Frontal cortex (tissue), 4 donors: Measurements from ENCODE around the gene SORCS3. TPM values are rescaled to one million over a fixed set of nuclear protein-coding genes. Genes with fewer than 3 reads are reported as not detected.

Experiments used
- DNase-seq, 2 donors: peaks; one replicate each; pipeline ENCODE4 v3.0.0; 2012; ENCODE audit warnings: low spot score in 2 of 2
- FAIRE-seq: peaks from 2 replicates; lab custom pipeline; 2012; peaks lifted over from hg19 to GRCh38; lab: Jason Lieb, UNC
- total RNA-seq: library from RNA; depleted of rRNA; stranded (reverse); fragments of >200 nt; gene quantifications from one replicate; pipeline ENCODE4 v1.2.3, GENCODE V29; 2014
- donor health status: control.
- donor health status: control.
- donor health status: control.

Gene SORCS3
- total RNA-seq, 1 donor from 2014 or later, result 11.4 TPM

DNA sequence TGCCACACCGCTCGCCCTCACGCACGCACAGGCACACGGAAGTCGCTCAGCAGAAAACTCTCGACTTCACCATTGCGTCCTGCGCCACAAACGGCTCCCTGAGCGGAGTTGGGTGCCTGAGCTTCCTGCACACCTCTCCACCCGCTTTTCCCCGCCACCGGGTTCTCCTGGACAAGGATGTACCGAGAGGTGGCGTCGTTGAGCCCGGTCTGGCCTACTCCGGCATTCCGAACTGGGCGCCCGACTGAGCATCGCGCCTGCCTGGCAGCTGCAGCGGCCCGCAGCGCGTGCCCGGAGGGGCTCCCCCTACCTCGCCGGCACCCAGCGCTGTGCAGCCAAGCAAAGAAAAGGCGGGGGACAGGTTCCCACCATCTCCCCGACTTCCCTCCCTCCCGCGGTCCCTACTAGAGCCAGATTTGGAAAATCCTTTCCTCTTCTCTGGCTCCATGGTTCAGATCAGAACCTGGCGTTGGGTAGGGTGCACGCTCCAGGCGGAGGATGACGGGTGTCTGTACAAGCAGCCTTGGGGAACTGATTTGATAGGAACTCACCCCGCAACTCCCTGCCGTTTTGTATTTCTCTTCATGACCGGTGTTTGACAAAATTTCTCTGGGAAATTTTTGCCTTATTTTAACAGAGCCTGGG lies 1.7 kb downstream of the SORCS3 start:
- DNase-seq (peak in 1 of 2 donors; percentile 46), FAIRE-seq (no peak)

DNA sequence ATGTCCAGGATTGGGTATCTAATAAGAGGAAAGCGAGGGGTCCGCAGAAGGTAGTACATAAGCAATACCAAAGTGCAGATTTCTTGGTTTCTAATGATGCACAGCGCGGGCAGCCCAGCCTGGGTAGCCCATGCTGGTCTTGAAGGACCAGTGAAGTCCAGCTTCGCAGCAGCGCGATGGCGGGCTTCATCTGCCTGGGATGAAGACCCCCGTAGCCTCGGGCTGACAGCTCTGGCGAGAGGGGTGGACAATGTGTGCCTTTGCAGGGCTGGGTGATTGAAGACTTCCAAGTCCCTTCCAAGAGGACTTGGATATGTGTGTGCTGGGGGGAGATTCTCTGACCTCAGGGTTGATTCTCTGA lies 2.2 kb downstream of the SORCS3 start:
- no peak for FAIRE-seq
- DNase-seq, result no peak

DNA sequence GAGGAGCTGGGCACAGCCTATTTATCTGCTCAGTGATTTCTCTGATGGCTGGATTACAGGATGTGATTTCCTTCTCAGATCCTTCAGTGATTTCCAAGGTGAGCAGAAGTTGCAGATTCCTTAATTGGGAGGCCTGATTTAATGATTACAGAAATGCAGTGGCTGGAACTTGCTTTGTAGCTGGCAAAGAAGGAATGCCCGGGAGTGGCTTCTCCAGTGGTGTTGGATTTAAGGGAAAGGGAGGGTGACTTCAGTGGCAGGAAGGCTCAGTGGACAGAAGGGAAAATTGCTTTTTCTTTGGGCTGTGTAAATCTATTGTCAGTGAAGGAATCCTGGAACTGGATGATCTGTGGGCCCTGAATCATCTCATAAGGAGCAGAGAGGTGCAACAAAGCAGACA lies 5.1 kb downstream of the SORCS3 start:
- no peak for FAIRE-seq

DNA sequence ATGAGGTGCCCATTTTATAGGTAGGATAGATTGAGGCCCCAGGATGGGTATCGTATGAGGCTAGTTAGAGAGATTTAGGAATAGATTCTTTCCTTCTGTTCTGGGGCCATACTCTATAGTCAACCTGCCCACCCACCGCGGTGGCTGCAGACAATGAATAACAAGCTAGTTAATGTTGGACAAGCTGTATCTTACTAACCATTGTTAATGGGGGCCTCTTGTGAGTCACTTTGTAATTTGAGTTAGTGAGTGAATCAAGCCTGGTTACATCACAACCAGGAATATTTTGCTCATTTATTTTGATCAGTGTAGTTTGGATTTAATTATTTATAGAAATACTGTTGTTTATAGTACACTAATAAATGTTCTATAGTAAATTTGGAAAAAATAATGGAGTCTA lies 7.3 kb downstream of the SORCS3 start:
- DNase-seq, result no peak
- no peak for FAIRE-seq

More for the DNA sequence above, 5.1 kb downstream of the SORCS3 start:
- no peak for DNase-seq

DNA sequence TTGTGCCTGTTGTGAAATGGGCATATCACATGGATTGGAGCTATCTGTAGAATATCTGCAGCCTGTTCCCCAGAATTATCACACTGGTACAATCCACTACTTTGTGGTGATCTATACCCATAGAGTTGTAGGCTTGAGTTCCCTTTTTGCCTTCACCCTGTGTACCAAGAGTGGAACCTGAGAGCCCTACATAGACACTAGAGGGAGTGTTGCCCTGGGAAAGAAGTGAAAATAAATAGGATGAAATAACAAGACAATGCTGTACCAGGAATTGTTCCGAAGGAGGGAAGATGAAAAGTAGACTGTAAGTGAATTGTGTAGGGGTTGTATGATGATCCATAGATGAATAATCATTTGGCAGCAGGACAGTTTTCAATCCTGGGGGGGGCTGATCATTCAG lies 9.0 kb downstream of the SORCS3 start:
- FAIRE-seq (no peak), DNase-seq (no peak)

DNA sequence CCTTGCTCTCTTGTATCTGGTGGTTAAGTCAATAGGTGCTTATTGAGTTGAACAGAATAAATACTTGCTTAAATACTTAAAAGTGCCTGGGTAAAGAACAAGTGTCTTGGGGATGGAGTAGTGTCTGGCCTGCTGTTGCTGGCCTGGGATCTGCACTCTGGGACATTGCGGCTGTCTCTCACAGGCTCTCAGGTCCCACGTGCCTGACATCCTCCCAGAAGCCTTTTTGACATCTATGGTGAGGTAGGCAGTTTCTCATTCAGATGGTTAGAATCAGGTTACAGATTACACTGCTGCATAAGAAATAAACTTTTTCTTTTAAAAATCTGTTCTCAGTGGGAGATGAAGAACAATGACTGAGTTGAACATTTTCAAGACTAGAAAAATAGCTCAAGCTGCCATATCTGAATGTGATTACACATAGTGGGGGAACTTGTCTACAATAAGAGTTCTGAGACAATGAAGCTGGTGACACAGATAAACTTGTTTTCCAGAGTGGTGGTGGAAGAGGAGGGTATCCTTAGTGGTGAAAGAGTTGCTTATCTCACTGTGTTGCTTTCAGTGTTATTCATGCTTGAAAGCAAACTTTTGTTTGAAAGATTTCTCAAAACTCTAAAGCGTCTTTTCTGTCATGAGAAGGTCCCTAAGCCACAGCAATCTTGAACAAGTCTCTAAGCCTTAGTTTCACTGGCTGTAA lies 9.7 kb downstream of the SORCS3 start:
- no peak for DNase-seq
- FAIRE-seq, result no peak

DNA sequence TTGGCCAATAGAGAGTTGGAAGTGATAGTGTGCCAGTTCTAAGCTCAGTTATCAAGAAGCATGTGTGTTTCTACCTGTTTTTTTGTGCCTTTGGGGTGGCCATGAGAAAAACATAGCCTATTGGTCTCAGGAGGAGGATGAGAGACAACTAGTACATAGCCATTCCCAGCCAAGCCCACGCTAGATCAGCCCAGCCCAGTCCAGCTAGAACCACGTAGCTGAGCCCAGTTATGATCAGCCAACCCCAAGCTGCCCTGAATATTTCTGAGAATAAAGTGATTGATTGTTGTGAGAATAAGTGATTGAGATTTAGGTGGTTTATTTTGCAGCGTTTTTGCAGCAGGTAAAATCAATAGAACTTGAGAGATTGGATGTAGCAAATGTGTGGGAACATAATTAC lies 15.9 kb downstream of the SORCS3 start:
- FAIRE-seq (no peak), DNase-seq (no peak)

DNA sequence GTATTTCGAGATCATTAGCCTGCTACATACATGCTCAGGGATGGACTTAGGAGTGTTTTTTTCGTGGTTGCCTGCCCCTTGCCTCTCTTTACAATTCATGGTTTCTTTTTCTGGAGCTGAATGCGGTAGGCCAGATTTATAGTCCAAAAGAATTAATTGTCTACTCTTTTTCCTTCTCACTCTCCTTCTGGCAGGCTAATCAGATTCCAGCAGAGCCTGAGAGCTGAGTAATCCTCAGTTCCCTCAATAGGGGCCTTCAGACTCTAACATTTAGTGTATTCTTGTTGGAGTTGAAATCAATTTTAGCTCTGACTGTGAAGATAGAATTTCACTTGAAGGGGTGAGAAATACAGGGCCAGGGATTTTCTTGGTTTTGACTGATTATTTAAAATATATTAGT lies 16.4 kb downstream of the SORCS3 start:
- DNase-seq (no peak), FAIRE-seq (no peak)

DNA sequence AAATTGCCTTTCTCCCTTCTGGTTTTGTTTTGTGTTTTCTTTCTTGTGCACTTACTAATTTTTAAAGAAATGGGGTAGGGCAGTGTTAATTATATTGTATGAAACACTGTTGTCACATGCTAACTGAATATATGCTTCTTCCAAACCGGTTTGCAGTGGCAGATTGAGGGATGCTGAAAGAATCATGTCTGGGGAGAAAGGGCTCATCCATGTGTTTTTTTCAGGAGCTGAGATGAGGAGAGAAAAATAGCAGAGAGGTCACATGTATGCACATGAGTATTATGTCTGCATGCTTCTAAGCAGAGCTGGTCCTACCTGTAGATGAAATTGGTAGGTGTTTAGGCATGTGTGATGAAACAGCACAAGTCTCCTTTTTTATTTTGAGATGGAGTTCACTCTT lies 17.0 kb downstream of the SORCS3 start:
- no peak for DNase-seq
- no peak for FAIRE-seq

DNA sequence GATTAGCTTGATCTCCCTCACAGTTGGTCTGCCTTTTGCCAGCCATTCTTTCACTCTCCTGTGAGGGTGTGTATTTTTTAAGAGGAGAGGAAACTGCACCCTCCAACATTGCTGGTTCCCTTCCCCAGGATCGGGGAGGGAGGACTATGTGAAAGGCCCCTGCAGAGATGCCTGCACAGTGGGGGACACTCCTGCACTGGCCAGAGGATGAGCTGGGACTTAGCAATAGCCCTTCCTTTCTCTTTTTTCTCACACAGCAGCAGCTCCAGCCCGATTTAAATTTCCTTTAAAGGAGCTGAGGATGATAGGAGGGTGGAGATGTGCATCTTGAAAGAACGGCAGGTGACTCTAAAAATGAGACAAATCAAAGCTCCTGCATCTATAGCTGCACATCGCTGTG lies 18.7 kb downstream of the SORCS3 start:
- FAIRE-seq, result no peak
- no peak for DNase-seq

DNA sequence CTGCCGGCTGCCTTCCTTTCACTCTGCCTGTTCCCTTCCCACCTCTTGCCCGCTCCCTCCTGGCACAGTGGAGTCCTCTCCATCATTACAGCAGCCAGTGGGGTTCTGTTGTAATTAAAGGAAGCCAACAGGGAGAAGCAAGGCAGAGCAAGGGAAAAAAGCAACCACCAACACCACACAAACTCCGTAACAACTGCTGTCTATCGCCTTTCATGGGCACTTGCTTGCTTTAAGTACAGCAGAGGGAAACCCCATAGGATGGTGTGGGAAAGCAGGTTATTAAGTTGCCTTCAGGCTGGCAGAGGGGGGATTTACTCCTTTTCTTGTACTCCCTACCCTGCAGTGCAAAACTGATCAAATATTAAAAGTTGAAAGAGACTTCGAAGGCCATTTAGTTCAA lies 22.0 kb downstream of the SORCS3 start:
- no peak for FAIRE-seq
- DNase-seq, result no peak

DNA sequence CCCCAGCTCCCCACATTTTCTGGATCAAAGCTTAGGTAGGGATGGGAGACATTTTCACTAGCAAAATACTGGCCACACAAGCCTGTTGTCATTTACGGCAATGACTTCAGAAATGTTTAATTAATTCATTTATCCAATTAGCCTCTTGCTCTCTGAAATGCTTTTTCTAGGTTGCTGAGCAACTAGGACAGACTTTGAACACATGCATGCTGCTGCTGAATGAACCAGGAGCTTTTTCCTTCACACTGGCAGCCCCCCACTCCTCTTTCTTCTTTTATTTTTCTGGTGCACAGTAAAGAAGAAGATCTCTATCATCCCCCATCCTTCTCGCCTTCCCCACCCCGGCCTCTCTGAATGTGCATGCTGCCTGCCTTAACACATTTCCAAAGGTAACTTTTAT lies 22.5 kb downstream of the SORCS3 start:
- no peak for DNase-seq
- FAIRE-seq, result no peak

DNA sequence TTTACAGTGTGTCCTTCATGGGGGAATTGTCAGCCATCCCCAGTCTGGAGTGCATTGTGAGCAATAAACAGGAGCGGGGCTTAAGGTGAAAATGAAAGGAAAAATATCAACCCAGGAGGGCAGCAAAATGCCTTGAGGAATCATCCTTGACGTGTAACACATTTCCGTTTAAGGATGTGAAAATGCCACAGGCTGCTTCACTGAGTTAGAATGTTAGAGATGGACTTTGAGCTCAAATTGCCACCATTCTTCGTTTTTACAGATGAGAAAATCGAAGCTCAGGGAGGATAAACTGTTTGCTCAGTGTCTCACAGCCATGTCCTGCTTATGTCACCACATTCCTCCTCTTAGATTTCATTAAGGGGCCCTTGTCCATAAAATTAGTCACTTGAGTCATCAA lies 23.1 kb downstream of the SORCS3 start:
- DNase-seq, result no peak
- no peak for FAIRE-seq

DNA sequence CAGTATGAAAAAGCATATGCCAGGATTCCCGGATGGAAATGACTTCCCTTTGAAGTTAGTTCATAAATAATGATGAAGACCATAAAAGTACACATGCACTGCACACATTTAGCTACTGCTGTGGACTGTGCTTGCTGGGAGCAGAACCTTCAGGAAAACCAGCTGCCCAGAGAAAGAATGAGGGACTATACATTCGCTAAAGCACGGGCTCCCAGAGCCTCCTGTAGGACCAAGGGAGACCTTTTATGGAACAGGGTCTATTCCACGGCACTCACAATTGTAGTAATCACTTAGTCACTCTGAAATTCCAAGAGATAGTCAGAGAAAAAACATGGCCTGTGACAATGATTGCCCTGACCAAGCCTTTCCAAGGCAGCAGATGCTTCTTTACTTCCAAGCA lies 24.1 kb downstream of the SORCS3 start:
- DNase-seq, result no peak
- no peak for FAIRE-seq

DNA sequence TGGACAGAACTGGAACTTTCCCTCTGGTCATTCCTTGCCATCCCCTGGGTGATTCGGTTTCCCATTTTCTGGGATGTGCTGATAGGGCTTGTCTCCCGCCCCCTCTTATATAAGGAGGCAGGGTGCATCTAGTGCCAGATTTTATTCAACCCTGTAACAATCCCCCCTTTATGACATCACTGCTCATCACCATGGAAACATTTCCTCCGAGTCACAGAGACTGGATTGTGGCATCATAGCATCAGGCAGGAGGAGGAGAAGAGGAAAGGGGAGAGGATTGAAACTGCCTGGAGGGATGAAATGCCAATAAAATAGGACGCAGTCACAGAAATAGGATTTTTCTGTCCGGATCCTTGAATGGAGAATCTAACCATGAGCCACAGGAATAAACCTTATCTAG lies 25.0 kb downstream of the SORCS3 start:
- FAIRE-seq (no peak), DNase-seq (no peak)

DNA sequence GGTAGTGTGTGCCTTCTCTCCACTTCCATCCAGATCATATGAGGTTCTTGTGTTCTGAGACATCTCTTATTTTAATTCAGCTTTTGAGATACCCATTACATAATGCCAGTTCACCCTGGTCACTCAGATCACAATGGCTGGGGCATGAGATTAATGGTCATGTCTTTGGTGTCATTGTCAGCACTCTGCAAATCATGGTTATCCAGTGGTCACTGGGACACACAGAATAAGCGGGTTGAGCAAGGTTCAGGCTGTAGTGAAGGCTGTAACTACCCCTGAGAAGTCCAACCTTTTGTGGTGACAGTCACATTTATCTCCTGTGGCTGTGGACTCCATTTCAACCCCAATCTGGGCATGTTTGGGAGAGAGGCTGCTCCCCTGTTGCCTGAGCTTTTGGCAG lies 35.8 kb downstream of the SORCS3 start:
- no peak for FAIRE-seq
- DNase-seq, result no peak

DNA sequence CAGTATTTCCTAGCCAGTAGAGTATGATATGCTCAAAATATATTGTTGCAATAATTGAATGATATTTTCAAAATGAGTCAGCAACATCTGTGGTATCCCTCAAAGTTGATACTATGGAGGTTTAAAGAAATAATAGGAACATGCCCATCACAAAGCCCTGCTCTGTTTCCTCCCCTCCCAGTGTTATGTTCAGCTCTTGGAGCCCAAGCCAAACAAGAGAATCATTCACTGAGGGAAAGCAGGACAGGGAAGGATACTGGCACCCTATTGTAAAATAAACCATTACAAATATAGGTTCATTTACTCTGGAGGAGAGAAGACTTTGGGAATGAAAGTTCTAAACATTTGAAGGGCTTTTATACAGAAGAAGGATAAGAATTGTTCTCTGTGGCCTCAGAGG lies 37.6 kb downstream of the SORCS3 start:
- DNase-seq (no peak), FAIRE-seq (no peak)

DNA sequence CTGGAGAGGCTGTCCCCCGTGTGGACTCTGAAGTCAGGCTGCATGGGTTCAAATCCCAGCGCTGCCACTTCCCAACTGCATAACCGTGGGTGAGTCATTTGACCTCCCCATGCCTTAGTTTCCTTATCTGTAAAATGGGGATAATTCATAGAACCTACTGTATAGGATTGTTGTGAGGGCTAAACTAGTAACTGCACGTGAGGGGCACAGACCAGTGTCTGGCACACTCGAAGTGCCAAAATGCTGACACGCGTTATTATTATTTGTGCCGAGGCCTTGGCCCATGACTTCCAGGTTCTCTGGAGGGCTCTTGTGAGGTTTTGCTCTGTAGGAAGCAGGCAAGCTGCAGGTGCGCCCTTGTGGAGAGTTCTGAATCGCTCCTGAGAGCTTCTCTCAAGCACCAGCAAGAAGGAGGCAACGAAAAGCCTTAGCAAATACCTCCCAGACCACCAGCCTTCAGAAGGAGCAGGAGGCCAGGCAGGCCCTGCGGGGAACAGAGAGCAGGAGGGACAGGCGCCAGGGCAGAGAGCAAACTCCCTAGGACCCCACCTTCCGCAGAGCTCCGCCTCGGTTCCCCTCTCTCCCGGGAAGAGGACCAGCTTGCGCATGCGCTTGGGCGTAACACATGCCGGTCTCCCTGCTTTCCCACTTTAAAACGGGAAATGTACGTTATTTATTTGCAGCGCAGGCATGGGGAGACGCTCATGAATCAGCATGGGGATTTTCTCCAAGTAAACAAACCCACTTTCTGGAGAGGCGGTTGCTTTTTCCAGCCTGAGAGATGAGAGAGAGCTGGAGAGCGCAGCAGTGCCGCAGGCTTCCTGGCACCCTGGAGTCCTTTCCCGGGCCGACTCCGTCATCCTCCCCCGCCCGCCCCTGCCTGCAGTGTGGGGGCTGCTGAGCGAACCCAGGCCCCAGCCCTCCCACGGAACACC lies 39.6 kb downstream of the SORCS3 start:
- no peak for FAIRE-seq

DNA sequence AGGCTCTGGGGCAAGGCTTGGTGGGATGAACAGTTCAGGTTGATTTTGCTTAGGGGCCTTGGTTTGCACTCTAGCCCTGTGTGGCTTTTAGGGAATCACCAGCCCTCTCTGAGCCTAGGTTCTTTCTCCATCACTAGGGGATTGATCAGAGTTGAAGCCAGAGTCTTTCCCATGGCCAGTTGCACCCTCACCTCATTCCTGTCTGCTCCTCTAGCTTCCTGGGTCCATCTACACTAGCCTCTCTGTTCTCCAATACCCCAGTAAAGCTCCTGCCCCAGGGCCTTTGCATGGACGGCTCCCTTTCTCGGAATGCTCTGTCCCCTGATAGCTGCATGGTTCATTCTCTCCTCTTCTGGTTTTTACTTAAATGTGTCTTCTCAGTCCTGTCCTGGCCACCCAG lies 40.4 kb downstream of the SORCS3 start:
- FAIRE-seq, result no peak

More for the DNA sequence above, 39.6 kb downstream of the SORCS3 start:
- DNase-seq, result peak in 1 of 2 donors; percentile 48

DNA sequence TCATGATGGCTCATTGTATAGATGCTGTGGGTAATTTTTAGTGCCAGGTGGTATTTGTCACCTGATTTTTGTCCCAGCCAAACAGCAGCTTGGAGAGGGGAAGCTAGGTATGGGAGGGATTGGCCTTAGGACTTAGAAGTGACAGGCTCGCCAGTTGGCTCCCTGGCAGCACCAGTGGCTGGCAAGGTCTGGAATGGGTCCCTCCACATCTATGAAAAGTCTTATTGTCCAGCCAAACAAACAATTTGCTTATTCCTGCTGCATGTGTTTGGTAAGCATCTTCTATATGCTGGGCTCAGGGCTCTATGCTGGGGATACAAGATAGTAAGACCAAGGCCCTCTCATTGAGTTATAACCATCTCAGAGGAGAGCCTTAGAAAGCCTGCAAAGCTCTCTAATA lies 42.5 kb downstream of the SORCS3 start:
- FAIRE-seq (no peak), DNase-seq (peak in 1 of 2 donors; percentile 10)

More for the DNA sequence above, 40.4 kb downstream of the SORCS3 start:
- no peak for DNase-seq

DNA sequence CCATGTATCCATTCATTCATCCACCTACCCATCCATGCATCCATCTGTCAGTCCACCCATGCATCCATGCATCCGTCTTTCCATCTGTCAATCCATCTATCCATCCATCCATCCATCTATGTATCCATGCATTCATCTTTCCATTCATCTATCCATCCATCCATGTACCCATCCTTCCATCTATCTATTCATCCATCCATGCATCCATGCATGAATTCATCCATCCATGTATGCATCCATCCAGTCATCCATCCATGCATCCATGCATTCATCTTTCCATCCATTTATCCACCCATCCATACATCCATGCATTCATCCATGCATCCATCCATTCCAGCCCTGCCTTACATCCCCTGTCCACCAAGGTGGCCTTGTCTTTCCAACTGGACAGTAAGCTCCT lies 45.7 kb downstream of the SORCS3 start:
- no peak for FAIRE-seq
- DNase-seq, result no peak
